Measurements from ENCODE around the gene RAPGEF5. TPM values are rescaled to one million over a fixed set of nuclear protein-coding genes. Genes with fewer than 3 reads are reported as not detected.

The RAPGEF5 gene
- total RNA-seq, 2 donors from 2014 or later: 19.4 to 32.5 TPM

GRCh38 chr7:22317632-22318031 lies 39.3 kb downstream of the RAPGEF5 start:
- H3K4me3 ChIP-seq: no peak overlapping the region
- H3K27ac ChIP-seq: no peak overlapping the region
- TF ChIP-seq, protein P1, sequence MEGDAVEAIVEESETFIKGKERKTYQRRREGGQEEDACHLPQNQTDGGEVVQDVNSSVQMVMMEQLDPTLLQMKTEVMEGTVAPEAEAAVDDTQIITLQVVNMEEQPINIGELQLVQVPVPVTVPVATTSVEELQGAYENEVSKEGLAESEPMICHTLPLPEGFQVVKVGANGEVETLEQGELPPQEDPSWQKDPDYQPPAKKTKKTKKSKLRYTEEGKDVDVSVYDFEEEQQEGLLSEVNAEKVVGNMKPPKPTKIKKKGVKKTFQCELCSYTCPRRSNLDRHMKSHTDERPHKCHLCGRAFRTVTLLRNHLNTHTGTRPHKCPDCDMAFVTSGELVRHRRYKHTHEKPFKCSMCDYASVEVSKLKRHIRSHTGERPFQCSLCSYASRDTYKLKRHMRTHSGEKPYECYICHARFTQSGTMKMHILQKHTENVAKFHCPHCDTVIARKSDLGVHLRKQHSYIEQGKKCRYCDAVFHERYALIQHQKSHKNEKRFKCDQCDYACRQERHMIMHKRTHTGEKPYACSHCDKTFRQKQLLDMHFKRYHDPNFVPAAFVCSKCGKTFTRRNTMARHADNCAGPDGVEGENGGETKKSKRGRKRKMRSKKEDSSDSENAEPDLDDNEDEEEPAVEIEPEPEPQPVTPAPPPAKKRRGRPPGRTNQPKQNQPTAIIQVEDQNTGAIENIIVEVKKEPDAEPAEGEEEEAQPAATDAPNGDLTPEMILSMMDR (IDR thresholded peaks at IDR 0.05): no peak
- H3K36me3 ChIP-seq: no peaks in the 10 kb centered on the region
- DNase-seq (ENCODE audit: low spot score): no peak
- no peaks in the 10 kb centered on the region for H3K27me3 ChIP-seq
- no peaks in the 10 kb centered on the region for H3K9me3 ChIP-seq
- peaks cover 0 to 5% of the 10 kb centered on the region in 2 donors for H3K4me1 ChIP-seq

GRCh38 chr7:22316914-22317313 lies 40.0 kb downstream of the RAPGEF5 start:
- Histone ChIP-seq H3K27ac (no peak overlapping the region), H3K27me3 (no peaks in the 10 kb centered on the region), H3K4me1 (peaks cover 0 to 5% of the 10 kb centered on the region in 2 donors), H3K4me3 (no peak overlapping the region), H3K9me3 (no peaks in the 10 kb centered on the region), H3K36me3 (no peaks in the 10 kb centered on the region)
- TF ChIP-seq, protein P1 (IDR thresholded peaks at IDR 0.05): no peak
- DNase-seq (ENCODE audit: low spot score): no peak

- Histone ChIP-seq H3K9me3 (peaks cover 0 to 4% of the 10 kb centered on the region in 2 donors), H3K27ac (no peak overlapping the region), H3K4me3 (no peak overlapping the region), H3K27me3 (no peaks in the 10 kb centered on the region), H3K4me1 (no peaks in the 10 kb centered on the region), H3K36me3 (no peaks in the 10 kb centered on the region)
- TF ChIP-seq, protein P1 (IDR thresholded peaks at IDR 0.05): no peak
- DNase-seq (ENCODE audit: low spot score): no peak
These were observed 49.1 kb downstream of the RAPGEF5 start for GRCh38 chr7:22307816-22308215.

- TF ChIP-seq, protein P1 (IDR thresholded peaks at IDR 0.05): no peak
- Histone ChIP-seq H3K27me3 (no peaks in the 10 kb centered on the region), H3K4me3 (no peak overlapping the region), H3K4me1 (no peaks in the 10 kb centered on the region), H3K27ac (no peak overlapping the region), H3K36me3 (no peaks in the 10 kb centered on the region), H3K9me3 (peaks cover 0 to 4% of the 10 kb centered on the region in 2 donors)
- DNase-seq (ENCODE audit: low spot score): no peak
These were observed 51.2 kb downstream of the RAPGEF5 start for GRCh38 chr7:22305706-22306105.

- Histone ChIP-seq H3K27me3 (no peaks in the 10 kb centered on the region), H3K36me3 (no peaks in the 10 kb centered on the region), H3K4me3 (no peak overlapping the region), H3K27ac (no peak overlapping the region), H3K4me1 (no peaks in the 10 kb centered on the region), H3K9me3 (peaks cover 0 to 4% of the 10 kb centered on the region in 2 donors)
- DNase-seq (ENCODE audit: low spot score): no peak
- TF ChIP-seq, protein P1 (IDR thresholded peaks at IDR 0.05): no peak
These were observed 54.0 kb downstream of the RAPGEF5 start for GRCh38 chr7:22302951-22303423.

DNA sequence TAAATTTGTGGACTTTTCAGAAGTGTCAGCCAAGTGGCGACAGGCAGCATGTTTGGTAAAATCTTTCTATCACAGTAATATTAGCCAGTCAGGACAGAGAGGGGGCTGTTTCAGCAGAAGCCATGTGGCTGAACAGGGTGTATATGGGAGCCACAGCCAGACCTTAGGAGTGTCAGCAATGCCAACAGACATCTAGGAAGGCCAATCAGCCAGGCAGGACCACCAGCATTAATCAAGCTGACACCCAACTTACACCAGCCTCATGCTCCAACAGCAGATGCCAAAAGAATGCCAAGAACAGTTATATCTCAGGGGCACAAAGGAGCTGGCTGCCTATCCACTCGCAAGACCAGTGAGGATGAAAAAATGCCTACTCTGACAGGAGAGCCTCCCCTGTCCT lies 54.8 kb downstream of the RAPGEF5 start:
- H3K4me1 ChIP-seq: no peaks in the 10 kb centered on the region
- TF ChIP-seq, protein P1 (IDR thresholded peaks at IDR 0.05): no peak
- H3K36me3 ChIP-seq: no peaks in the 10 kb centered on the region
- no peak overlapping the region for H3K4me3 ChIP-seq
- peaks cover 0 to 4% of the 10 kb centered on the region in 2 donors for H3K9me3 ChIP-seq
- no peak overlapping the region for H3K27ac ChIP-seq
- H3K27me3 ChIP-seq: no peaks in the 10 kb centered on the region
- no peak for DNase-seq (ENCODE audit: low spot score)
